OCI-LY1 (cell line): ENCODE results near the gene GPR108.

Source experiments
- EZH2 ChIP-seq: fragments of 200-600 bp; sonication (generic), shearing (Covaris generic); IDR thresholded peaks from 2 replicates; pipeline ENCODE4 v1.8.0; 2017; ENCODE audit warnings: borderline replicate concordance, mixed run types, mild to moderate bottlenecking, antibody characterized with exemption, low read length, moderate library complexity, mixed read lengths
- TF ChIP-seq, protein P1 (sequence below): fragments of 200-600 bp; sonication (generic), shearing (Covaris generic); IDR thresholded peaks from 2 replicates; pipeline ENCODE4 v1.5.1; 2017; ENCODE audit warnings: mild to moderate bottlenecking, antibody characterized with exemption, low read length, moderate library complexity, mixed read lengths

DNA sequence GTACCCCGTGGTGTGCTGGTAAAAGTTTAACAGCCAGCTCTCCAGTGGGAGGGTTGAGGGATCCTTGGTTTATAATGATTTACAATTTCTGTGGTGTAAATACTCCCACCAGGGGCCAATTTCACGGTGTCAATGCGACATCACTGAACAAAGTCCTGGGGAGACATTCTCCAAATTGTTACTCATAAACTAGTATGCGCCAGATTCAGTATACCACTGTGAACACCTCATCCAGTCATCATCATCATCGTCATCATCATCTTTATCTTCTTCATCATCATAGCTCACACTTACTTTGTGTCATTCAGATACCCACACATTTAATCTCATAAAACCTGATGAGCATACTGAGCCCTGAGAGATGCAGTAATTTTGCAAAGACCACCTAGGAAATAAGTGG is 50.3 kb downstream of the GPR108 start:
- TF ChIP-seq, protein P1, sequence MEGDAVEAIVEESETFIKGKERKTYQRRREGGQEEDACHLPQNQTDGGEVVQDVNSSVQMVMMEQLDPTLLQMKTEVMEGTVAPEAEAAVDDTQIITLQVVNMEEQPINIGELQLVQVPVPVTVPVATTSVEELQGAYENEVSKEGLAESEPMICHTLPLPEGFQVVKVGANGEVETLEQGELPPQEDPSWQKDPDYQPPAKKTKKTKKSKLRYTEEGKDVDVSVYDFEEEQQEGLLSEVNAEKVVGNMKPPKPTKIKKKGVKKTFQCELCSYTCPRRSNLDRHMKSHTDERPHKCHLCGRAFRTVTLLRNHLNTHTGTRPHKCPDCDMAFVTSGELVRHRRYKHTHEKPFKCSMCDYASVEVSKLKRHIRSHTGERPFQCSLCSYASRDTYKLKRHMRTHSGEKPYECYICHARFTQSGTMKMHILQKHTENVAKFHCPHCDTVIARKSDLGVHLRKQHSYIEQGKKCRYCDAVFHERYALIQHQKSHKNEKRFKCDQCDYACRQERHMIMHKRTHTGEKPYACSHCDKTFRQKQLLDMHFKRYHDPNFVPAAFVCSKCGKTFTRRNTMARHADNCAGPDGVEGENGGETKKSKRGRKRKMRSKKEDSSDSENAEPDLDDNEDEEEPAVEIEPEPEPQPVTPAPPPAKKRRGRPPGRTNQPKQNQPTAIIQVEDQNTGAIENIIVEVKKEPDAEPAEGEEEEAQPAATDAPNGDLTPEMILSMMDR = no peak
- no peak for TF ChIP-seq EZH2
